Muscle layer of colon (tissue), 2 donors: ENCODE measurements around the gene ABHD18.
"Not testable (repeated sequence)": the region's sequence is repeated elsewhere in the genome, so short reads cannot be mapped to it uniquely, and the experiment has no call there.

Experiments used
- H3K27ac ChIP-seq: one replicate; pipeline ENCODE4 v1.7.0; 2013; ENCODE audit warnings: low read depth, mild to moderate bottlenecking, low read length, moderate library complexity
- H3K27me3 ChIP-seq, 2 donors: one replicate each; pipeline ENCODE4 v1.7.0; 2013; ENCODE audit warnings: low read length in 2 of 2, mild to moderate bottlenecking in 2 of 2; ENCODE audit not compliant: insufficient read depth in 2 of 2, control insufficient read depth in 1 of 2
- H3K36me3 ChIP-seq: one replicate; pipeline ENCODE4 v1.7.0; 2013; ENCODE audit warnings: mild to moderate bottlenecking, low read length; ENCODE audit not compliant: insufficient read depth
- H3K4me1 ChIP-seq: one replicate; pipeline ENCODE4 v1.7.0; 2013; ENCODE audit warnings: mild to moderate bottlenecking, low read length; ENCODE audit not compliant: insufficient read depth
- H3K4me3 ChIP-seq, 2 donors: one replicate each; pipeline ENCODE4 v1.7.0; 2013; ENCODE audit warnings: low read length in 2 of 2, low read depth in 1 of 2, mild to moderate bottlenecking in 1 of 2, moderate library complexity in 1 of 2
- H3K9ac ChIP-seq: one replicate; pipeline ENCODE4 v1.7.0; 2013; ENCODE audit warnings: low read length
- H3K9me3 ChIP-seq: one replicate; pipeline ENCODE4 v1.7.0; 2013; ENCODE audit warnings: mild to moderate bottlenecking, low read length
- donor health status: abdominal sarcoma.
- donor health status: Adenocarcinoma of cecum.

Gene ABHD18

DNA sequence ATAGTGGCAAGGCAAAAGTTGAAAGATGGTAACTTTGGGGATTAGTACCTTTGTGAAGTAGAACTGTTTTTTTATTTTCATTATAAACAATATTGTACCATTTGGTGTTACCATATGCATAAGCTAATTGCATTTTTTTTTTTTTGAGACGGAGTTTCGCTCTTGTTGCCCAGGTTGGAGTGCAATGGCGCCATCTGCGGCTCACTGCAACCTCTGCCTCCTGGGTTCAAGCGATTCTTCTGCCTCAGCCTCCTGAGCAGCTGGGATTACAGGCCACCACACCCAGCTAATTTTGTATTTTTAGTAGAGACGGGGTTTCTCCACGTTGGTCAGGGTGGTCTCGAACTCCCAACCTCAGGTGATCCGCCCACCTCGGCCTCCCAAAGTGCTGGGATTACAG, 86.0 kb downstream of the ABHD18 start:
- not testable (repeated sequence) for H3K27ac ChIP-seq, H3K4me1 ChIP-seq, H3K9me3 ChIP-seq, H3K9ac ChIP-seq, H3K4me3 ChIP-seq, H3K27me3 ChIP-seq, H3K36me3 ChIP-seq

DNA sequence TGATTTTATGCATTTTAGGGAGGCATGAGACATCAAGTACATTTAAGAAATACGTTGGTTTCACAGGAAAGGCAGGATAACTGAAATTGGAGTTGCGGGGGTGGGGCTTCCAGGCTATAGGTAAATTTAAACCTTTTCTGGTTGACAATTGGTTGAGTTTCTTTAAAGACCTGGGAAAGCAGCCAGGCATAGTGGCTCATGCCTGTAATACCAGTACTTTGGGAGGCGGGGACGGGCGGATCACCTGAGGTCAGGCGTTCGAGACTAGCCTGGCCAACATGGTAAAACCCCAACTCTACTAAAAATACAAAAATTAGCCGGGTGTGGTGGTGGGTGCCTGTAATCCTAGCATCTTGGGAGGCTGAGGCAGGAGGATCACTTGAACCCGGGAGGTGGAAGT, 89.7 kb downstream of the ABHD18 start:
- not testable (repeated sequence) for H3K4me1 ChIP-seq, H3K36me3 ChIP-seq, H3K9me3 ChIP-seq, H3K4me3 ChIP-seq, H3K9ac ChIP-seq, H3K27ac ChIP-seq, H3K27me3 ChIP-seq

DNA sequence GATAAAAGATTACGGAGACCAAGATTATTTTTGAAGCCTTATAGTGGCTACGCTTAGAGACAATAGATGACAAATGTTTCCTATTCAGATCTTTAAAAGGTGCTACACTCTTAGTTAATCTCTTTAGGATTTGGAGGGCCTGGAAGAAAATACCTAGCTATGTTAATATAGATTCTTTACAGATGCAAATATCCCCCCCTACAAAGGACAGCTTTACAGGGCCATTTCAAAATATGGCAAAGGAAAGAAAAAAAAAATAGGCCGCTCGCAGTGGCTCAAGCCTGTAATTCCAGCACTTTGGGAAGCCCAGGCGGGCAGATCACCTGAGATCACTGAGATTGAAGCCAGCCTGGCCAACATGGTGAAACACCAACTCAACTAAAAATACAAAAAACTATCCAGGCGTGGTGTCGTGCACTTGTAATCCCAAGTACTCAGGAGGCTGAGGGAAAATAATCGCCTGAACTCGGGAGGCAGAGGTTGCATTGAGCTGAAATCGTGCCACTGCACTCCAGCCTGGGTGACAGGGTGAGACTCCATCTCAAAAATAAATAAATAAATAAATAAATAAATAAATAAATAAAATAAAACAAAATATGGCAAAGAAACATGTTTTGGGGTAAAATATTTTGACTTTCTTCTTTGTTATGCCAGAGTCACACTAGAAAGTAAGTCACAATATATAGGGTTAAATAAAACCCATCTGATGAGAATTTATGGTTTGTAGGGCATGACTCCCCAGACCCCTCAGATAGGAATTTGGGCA, 90.4 kb downstream of the ABHD18 start:
- H3K4me3 ChIP-seq, H3K9me3 ChIP-seq, H3K27me3 ChIP-seq, H3K36me3 ChIP-seq, H3K9ac ChIP-seq, H3K27ac ChIP-seq, H3K4me1 ChIP-seq: not testable (repeated sequence)

DNA sequence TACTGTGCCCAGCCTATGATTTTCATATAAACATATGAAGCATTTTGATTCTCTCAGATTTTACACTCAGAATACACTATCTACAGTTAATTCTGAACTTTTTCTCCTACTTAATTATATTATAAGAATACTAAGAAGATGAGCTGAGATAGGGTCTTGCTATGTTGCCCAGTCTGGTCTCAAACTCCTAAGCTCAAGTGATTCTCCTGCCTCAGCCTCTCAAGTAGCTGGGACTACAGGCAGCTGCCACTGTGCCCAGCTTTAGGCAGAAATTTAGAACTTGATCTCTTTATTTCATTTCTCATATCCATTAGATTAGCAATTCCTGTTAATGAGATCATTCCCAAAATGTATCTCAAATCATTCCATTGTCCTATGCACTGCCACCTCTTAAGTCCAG, 91.2 kb downstream of the ABHD18 start:
- H3K4me1 ChIP-seq = no peaks in the 10 kb centered on the region
- H3K9me3 ChIP-seq = no peaks in the 10 kb centered on the region
- H3K36me3 ChIP-seq = no peaks in the 10 kb centered on the region
- no peak overlapping the region for H3K9ac ChIP-seq
- no peaks in the 10 kb centered on the region for H3K27me3 ChIP-seq
- H3K27ac ChIP-seq = no peak overlapping the region
- no peak overlapping the region for H3K4me3 ChIP-seq

DNA sequence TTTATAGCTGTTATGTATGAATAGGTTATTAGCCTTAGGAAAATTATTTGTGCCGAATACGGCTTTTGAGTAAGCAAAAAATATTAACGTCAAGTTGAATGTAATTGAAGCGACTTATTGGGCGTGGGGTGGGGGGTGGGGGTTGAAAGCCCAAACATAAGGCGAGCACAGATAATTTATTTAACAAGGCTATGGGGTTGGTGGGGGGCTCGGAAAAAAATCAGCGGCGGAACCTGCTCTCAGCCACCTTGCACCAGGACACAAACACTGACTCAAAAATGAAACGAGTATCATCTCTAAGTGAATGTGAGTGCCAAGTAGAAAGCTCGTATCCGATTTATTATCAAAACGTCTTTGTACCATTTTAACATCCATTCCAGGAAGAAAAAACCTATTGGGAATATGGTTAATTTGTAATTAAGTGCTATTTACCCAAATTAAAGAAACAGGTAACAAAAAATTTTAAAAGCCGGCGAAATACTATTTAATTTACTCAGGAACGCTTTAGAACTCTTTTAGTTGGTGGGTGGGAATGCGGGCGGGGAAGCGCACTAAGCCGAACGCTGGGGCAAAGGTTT, 95.0 kb downstream of the ABHD18 start:
- H3K9ac ChIP-seq = peak overlapping the region; percentile 70
- H3K27ac ChIP-seq = peak overlapping the region; percentile 92
- H3K4me1 ChIP-seq = peaks cover 4% of the 10 kb centered on the region
- H3K4me3 ChIP-seq = peak overlapping the region; percentile 79 to 89
- no peaks in the 10 kb centered on the region for H3K9me3 ChIP-seq
- no peaks in the 10 kb centered on the region for H3K36me3 ChIP-seq
- no peaks in the 10 kb centered on the region for H3K27me3 ChIP-seq

DNA sequence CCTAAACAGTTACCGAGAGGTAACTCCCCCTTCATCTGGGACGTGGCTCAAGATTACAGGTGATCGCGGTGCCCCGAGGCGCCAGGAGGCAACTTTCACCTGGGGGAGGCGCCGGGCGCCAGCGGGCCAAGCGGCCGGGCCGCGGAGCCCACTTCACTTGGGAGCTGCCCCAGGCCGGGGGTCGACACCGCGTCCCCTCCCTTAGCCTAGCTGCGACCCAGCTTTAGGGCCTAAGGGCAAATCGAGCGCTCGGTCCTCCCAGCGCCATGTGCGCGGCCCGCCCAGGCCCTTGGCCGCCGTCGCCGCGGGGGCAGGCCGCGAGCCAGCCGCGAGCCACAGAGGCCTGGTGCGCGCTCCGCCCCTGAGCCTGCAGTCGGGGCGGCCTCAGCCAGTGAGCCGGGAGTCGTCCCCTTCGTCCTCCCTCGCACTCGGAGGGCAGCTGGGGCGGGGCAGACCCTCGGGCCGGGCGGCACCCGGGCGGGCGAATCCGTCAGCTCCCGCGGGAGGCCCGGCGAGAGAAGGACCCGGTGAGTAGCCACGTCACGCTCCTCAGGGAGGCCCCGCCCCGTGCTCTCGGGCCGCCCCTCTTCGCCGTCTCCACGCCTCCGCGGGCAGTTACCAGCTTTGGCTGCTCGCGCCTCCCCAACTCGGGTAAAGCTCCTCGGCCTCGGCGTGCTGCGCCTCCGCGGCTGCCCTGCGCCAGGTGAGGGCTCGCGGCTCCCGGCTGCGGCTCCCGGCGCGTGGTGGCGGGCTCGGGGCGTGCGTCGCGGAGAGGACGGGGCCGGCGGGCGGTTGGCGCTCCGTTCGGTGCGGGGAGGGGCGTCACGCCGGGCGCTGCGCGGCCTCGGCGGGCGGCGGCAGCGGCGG, 95.7 kb downstream of the ABHD18 start, which contains the start of gene LARP1B:
Gene LARP1B (plus strand): TSS at position 614 of the 867 bp plus-strand sequence. CDS start 13,640 bp downstream, outside the sequence.
- H3K4me3 ChIP-seq = peak within 1 kb of the TSS; percentile 79 to 89
- H3K36me3 ChIP-seq = no peaks in the 10 kb centered on the region
- peak within 1 kb of the TSS; percentile 92 for H3K27ac ChIP-seq
- H3K4me1 ChIP-seq = peaks cover 4% of the 10 kb centered on the region
- no peaks in the 10 kb centered on the region for H3K9me3 ChIP-seq
- peak within 1 kb of the TSS; percentile 70 for H3K9ac ChIP-seq
- no peaks in the 10 kb centered on the region for H3K27me3 ChIP-seq

DNA sequence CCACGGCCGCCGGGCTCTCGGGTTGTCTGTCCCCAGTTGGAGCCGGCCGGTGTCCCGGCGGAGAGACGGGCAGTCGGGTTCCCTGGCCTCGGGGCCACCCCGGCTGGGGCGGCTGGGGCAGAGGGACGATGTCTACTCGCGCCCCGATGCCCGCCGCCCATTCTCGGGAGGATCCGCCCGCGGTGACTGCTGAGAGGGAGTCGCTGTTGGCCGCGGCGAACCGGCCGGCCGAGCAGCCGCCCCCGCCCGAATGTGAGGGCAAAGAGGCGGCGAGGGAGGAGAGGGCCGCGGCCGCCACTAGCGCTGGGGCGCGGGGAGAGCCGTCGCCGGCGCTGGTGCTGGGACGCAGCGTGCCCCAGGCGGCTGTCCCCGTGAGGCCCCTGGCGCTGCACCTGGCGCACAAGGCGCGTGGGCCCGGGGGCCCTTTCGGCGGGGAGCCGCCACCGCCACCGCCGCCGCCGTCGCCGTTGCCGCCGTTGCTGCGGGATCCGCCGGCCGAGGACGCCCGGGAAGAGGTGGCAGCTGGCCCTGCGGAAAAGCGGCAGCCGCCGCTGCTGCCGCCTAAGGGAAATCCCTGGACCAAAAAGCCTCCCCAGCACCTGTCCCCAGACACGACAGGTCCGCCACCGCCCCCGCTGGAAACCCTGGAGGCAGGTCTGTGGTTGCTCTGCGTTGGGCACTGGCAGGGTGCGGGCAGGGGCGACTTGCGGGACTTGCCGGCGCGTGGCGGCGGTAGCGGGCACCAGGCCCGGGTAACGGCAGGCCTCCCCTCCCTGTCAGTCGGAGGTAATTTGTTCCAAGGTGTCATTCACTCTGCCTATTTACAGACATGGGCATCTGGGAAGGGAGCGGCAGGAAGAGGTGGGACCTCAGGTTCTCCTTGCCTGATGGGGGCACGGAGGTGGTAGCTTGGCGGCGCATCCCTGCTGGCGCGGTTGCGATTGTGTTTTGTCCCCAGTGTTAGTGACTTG, 96.6 kb downstream of the ABHD18 start:
- Histone ChIP-seq H3K4me3 (peak overlapping the region; percentile 79 to 89), H3K4me1 (peaks cover 4% of the 10 kb centered on the region), H3K27me3 (no peaks in the 10 kb centered on the region), H3K36me3 (no peaks in the 10 kb centered on the region), H3K9ac (peak overlapping the region; percentile 49), H3K9me3 (no peaks in the 10 kb centered on the region), H3K27ac (peak overlapping the region; percentile 92)

DNA sequence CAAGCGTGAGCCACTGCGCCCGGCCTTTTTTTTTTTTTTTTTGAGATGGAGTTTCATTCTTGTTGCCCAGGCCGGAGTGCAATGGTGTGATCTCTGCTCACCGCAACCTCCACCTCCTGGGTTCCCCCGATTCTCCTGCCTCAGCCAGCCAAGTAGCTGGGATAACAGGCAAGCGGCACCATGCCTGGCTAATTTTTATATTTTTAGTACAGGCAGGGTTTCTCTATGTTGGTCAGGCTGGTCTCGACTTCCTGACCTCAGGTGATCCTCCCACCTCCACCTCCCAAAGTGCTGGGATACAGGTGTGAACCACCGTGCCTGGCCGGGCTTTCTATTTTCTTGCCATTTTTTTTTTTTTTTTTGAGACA, 101.2 kb downstream of the ABHD18 start:
- not testable (repeated sequence) for H3K9ac ChIP-seq, H3K9me3 ChIP-seq, H3K36me3 ChIP-seq, H3K27ac ChIP-seq, H3K4me3 ChIP-seq, H3K4me1 ChIP-seq, H3K27me3 ChIP-seq

DNA sequence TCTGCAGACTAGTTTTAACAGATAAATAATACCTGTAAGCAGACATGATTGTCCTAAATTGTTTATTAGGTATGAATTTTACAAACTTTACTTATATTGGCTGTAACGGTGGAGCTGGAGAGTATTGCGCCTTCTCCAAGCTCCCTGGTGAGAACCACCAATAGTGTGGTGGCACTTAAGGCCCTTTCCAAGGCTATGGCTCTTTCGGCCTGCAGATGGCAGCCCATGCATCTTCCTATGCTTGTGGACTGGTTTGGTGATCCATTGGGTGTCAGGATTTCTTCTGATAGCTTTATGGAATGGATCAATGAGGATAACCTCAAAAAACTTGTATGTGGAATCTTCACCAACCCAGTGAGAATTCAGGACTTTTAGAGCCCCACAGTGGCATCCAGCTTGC, 103.7 kb downstream of the ABHD18 start:
- no peak overlapping the region for H3K27ac ChIP-seq
- H3K4me1 ChIP-seq = no peaks in the 10 kb centered on the region
- no peaks in the 10 kb centered on the region for H3K9me3 ChIP-seq
- no peaks in the 10 kb centered on the region for H3K36me3 ChIP-seq
- H3K9ac ChIP-seq = no peak overlapping the region
- H3K27me3 ChIP-seq = no peaks in the 10 kb centered on the region
- no peak overlapping the region for H3K4me3 ChIP-seq

DNA sequence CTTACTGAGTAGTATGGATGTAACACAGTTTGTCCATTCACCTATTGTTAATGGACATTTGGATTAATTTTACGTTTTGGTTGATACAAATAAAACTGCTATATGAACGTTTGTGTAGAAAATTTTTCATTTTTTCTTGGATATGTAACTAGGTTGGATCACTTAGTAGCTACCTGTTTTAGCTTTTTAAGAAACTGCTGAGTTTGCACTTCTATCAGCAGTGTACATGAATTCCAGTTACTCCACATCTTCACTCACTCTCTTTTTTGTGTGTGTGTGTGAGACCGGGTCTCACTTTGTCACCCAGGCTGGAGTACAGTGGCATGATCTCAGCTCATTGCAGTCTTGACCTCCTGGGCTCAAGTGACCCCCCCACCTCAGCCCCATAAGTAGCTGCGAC, 111.3 kb downstream of the ABHD18 start:
- no peak overlapping the region for H3K9ac ChIP-seq
- H3K27ac ChIP-seq = no peak overlapping the region
- H3K4me3 ChIP-seq = no peak overlapping the region
- H3K27me3 ChIP-seq = no peaks in the 10 kb centered on the region
- H3K9me3 ChIP-seq = no peaks in the 10 kb centered on the region
- H3K36me3 ChIP-seq = peaks cover 5% of the 10 kb centered on the region
- no peaks in the 10 kb centered on the region for H3K4me1 ChIP-seq
